H1 (cell line): ENCODE results near the gene MOK.

Experiments
- CBX8 ChIP-seq: fragments of 300-800, 300-1000 bp; sonication (generic); IDR thresholded peaks from 2 replicates; pipeline ENCODE4 v1.7.1; 2016; ENCODE audit warnings: low read depth, low read length, borderline replicate concordance
- CEBPB ChIP-seq: IDR thresholded peaks from 2 replicates; pipeline ENCODE4 v1.6.1; 2012; ENCODE audit warnings: low read depth, low read length
- CREB1 ChIP-seq: IDR thresholded peaks from 2 replicates; pipeline ENCODE4 v1.6.1; 2012; ENCODE audit warnings: inconsistent platforms
- EZH2 ChIP-seq: fragments of 200-600 bp; sonication (generic); IDR thresholded peaks from 2 replicates; pipeline ENCODE4 v1.7.1; 2012; ENCODE audit warnings: low read depth, mild to moderate bottlenecking, moderate library complexity, low read length, inconsistent platforms; ENCODE audit not compliant: severe bottlenecking
- GABPA ChIP-seq: IDR thresholded peaks from 2 replicates; pipeline ENCODE4 v1.6.1; 2011; ENCODE audit warnings: mild to moderate bottlenecking, low read length, moderate library complexity, borderline replicate concordance; ENCODE audit not compliant: insufficient read depth
- NRF1 ChIP-seq: IDR thresholded peaks from 2 replicates; pipeline ENCODE4 v1.6.1; 2011; ENCODE audit warnings: mild to moderate bottlenecking, low read depth, low read length, improper control_type of control experiment
- POLR2A ChIP-seq, 2 experiments: IDR thresholded peaks; 1 replicate in 1 of 2; 2 replicates in 1 of 2; pipeline ENCODE4 v1.6.1; 2011; ENCODE audit warnings: low read depth in 2 of 2, low read length in 2 of 2, mild to moderate bottlenecking in 2 of 2; ENCODE audit errors: control extremely low read depth in 1 of 2
- POLR2AphosphoS5 ChIP-seq: IDR thresholded peaks from 2 replicates; pipeline ENCODE4 v1.6.1; 2011; ENCODE audit warnings: low read depth, low read length
- RXRA ChIP-seq: IDR thresholded peaks from 2 replicates; pipeline ENCODE4 v1.6.1; 2011; ENCODE audit warnings: low read depth, mild to moderate bottlenecking, low read length, moderate library complexity; ENCODE audit not compliant: insufficient read depth
- SAP30 ChIP-seq: fragments of 300-600 bp; sonication (generic); IDR thresholded peaks from 2 replicates; pipeline ENCODE4 v1.7.1; 2012; ENCODE audit warnings: low read length, moderate library complexity, mild to moderate bottlenecking, inconsistent platforms; ENCODE audit not compliant: insufficient read depth, insufficient replicate concordance
- TF ChIP-seq, protein P1 (sequence below), 3 experiments: IDR thresholded peaks; 1 replicate in 2 of 3; 2 replicates in 1 of 3; pipeline versions ENCODE4 v1.5.1 to v1.6.1; 2011; ENCODE audit warnings: low read length in 3 of 3, mild to moderate bottlenecking in 3 of 3, inconsistent platforms in 2 of 3, low read depth in 1 of 3, moderate library complexity in 1 of 3; ENCODE audit not compliant: insufficient read depth in 1 of 3; ENCODE audit errors: control extremely low read depth in 1 of 3

DNA sequence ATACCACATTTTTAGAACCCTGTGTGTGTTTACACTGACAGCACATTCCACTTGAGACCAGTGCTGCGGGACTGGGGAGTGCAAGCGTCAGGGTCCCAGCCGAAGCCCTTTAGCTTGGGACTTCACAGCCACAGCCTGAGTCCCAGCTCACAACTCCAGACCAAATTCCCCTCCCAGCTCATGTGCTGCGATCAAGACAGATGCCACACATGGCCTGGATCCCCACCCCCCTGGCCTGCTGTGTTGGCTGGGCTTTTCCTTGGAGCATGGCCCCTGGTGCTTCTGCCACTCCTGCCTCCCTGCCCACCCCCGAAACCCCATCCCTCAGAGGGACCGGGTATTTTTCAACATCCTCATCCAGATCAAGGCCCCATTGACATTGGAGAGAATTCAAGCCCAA is 101.6 kb downstream of the MOK start:
- TF ChIP-seq SAP30 (no peak), POLR2AphosphoS5 (no peak), CBX8 (no peak), POLR2A (IDR thresholded peaks at IDR 0.05; ENCODE audit: control extremely low read depth in 1 of 2, low read depth in 2 of 2, low read length in 2 of 2) (no peak), EZH2 (no peak), NRF1 (no peak), RXRA (no peak), GABPA (no peak), CREB1 (no peak), CEBPB (no peak)
- TF ChIP-seq, protein P1, sequence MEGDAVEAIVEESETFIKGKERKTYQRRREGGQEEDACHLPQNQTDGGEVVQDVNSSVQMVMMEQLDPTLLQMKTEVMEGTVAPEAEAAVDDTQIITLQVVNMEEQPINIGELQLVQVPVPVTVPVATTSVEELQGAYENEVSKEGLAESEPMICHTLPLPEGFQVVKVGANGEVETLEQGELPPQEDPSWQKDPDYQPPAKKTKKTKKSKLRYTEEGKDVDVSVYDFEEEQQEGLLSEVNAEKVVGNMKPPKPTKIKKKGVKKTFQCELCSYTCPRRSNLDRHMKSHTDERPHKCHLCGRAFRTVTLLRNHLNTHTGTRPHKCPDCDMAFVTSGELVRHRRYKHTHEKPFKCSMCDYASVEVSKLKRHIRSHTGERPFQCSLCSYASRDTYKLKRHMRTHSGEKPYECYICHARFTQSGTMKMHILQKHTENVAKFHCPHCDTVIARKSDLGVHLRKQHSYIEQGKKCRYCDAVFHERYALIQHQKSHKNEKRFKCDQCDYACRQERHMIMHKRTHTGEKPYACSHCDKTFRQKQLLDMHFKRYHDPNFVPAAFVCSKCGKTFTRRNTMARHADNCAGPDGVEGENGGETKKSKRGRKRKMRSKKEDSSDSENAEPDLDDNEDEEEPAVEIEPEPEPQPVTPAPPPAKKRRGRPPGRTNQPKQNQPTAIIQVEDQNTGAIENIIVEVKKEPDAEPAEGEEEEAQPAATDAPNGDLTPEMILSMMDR (IDR thresholded peaks at IDR 0.05; ENCODE audit: control extremely low read depth in 1 of 3, insufficient read depth in 1 of 3, low read depth in 1 of 3, low read length in 3 of 3), result no peak
